Stimulated activated CD8-positive, alpha-beta memory T cell treated with anti-CD3 and anti-CD28 coated beads, Interleukin-7, amount 100 ng/mL, for 24 hours (primary cell): ENCODE measurements around the gene ACBD5.

Source experiments
- DNase-seq: peaks from one replicate; pipeline ENCODE4 v3.0.0-alpha.2; 2020; ENCODE audit warnings: low read depth

The ACBD5 gene

DNA sequence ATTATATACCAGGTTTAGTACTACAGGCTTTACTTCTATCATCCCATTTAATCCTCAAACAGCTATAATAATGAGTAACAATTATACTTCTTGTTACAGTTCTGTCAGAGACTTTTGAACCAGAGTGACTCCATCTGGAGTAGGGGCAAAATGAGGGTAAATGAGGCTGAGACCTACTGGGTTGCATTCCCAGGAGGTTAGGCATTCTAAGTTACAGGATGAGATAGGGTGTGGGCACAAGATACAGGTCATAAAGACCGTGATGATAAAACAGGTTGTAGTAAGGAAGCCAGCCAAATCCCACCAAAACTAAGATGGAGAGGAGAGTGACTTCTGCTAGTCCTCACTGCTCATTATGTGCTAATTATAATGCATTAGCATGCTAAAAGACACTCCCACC is 90.3 kb downstream of the ACBD5 start:
- no peak for DNase-seq

DNA sequence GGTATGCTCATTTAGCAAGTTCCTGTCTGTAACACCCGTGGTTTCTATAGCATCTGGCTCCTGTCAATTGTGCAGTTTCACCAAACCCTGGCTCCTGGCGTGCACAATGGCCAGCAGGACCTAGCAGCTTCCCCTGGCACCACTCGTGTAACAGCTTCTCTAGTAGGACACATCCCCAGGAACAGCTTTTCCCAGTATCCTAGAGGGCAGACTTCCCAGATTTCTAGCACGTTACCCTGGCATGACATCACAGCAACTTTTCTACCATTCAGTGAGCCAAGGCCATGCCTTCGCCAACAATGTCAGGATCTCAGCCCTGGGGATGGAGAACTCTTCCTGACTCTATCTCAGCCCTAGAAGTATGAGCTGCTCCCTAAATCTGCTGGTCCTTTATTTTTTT is 92.9 kb downstream of the ACBD5 start:
- DNase-seq: no peak

DNA sequence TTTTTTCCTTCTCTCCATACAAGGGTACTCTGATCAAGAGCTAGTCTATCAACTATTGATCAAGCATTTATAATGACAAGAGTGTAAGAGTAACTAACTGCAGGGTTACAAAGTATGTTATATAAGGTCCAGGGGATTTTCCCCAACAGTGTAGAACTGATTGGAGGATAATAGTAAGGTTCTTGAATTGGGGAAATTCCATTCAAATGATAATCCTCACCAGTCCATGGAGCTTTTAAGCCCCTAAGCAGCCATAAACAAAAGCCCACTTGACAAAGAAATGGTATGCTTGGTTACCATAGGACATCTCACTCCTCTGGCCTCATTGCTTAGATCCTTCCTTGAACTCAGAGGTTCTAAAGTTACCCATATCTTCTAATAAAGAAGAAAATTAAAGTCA is 94.7 kb downstream of the ACBD5 start:
- DNase-seq: no peak
